ENCODE measurements around the gene ARHGEF26.

Gene ARHGEF26

DNA sequence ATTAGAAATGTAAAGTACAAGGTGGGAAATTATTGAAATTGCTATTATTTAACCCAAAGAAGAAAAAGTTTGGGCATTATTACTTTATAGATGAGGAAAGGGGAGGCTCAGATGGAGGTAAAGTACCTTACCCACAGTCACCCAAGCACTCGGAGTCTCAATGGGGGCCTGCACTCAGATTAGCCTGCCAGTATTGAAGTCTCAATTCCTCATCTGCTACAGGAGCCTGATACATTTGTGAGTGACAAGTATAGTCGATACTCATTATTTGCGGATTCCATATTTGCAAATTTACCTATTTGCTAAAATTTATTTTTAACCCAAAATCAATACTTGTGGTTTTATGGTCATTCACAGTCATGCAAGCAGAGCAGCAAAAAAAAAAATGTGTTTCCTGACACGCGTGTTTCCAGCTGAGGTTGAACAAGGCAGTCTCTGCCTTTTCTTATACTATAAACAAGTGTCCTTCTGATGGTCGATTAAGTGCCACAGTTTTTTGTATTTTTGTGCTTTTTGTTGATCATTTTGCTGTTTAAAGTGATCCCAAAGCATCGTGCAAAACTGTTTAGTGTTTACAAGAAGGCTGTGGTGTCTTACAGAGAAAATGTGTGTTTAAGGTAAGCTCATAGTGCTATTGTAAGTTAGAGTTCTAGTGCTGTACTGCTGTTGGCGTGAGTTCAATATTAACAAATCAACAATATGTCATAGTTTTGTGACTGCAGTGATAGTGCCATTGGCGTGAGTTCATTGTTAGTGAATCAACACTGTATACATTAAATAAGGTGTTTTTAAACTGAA is 48.0 kb downstream of the ARHGEF26 start:
- 89% methylated on average over 7 of the region's 9 CpGs for WGBS

DNA sequence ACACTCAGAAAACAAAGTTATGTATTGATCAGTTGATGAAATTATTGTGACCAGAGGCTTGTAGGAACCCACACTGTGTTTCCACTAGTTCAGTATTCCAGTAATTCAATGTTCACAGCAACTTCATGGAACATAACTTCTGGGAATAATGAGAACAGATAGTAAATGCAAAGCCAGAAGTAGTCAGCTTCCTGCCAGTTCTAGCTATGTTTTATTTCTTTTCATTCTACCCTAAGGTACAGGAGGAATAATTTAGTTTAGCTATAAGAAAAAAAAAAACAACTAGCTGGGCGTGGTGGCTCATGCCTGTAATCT is 48.6 kb downstream of the ARHGEF26 start:
- no peak overlapping the region for H3K4me3 ChIP-seq (ENCODE audit: insufficient read depth in 1 of 2, low read depth in 1 of 2, low read length in 2 of 2)
- no peaks in the 10 kb centered on the region for H3K79me1 ChIP-seq (replicated peaks; ENCODE audit: low read length, poor library complexity, severe bottlenecking)
- H3K4me2 ChIP-seq (ENCODE audit: low read length, poor library complexity, severe bottlenecking) = no peak overlapping the region
- H3K14ac ChIP-seq (ENCODE audit: low read length in 2 of 2) = no peak overlapping the region
- H4K91ac ChIP-seq (ENCODE audit: low read length) = no peak overlapping the region
- no peak overlapping the region for H3K9ac ChIP-seq (ENCODE audit: low read length)
- no peak overlapping the region for H2BK15ac ChIP-seq (ENCODE audit: low read depth, poor library complexity, severe bottlenecking)
- no peak overlapping the region for H3K23ac ChIP-seq (ENCODE audit: low read length in 2 of 2)
- no peaks in the 10 kb centered on the region for H3K36me3 ChIP-seq (ENCODE audit: control insufficient read depth in 1 of 2, insufficient read depth in 2 of 2, low read depth in 1 of 2, low read length in 2 of 2)
- no peak overlapping the region for H3K27ac ChIP-seq (ENCODE audit: low read length, poor library complexity, severe bottlenecking)
- no peaks in the 10 kb centered on the region for H3K9me3 ChIP-seq (ENCODE audit: control insufficient read depth, low read length)
- H2BK120ac ChIP-seq (ENCODE audit: low read depth, low read length) = no peak overlapping the region
- H2BK5ac ChIP-seq (ENCODE audit: low read depth, low read length, poor library complexity, severe bottlenecking) = no peak overlapping the region
- H4K8ac ChIP-seq (ENCODE audit: low read length) = no peak overlapping the region
- no peak for DNase-seq
- no CpG with 5 or more reads among the region's 1 CpG for WGBS
- no peak overlapping the region for H2BK12ac ChIP-seq (ENCODE audit: low read length in 2 of 2)
- no peak overlapping the region for H3K18ac ChIP-seq (ENCODE audit: low read depth in 1 of 2, low read length in 2 of 2)
- no peaks in the 10 kb centered on the region for H3K4me1 ChIP-seq (ENCODE audit: control insufficient read depth, insufficient read depth, low read depth, low read length)
- H3K4ac ChIP-seq (ENCODE audit: low read depth in 1 of 2, low read length in 2 of 2) = no peak overlapping the region
- H3K27me3 ChIP-seq (ENCODE audit: control insufficient read depth in 1 of 2, insufficient read depth in 1 of 2, low read length in 2 of 2) = no peaks in the 10 kb centered on the region
- H2AFZ ChIP-seq (ENCODE audit: low read depth, low read length) = no peak overlapping the region
- no peak overlapping the region for H2AK5ac ChIP-seq (ENCODE audit: low read length, severe bottlenecking)

More for the DNA sequence above, 48.0 kb downstream of the ARHGEF26 start:
- Histone ChIP-seq H3K9me3 (ENCODE audit: control insufficient read depth, low read length) (no peaks in the 10 kb centered on the region), H3K4me3 (ENCODE audit: insufficient read depth in 1 of 2, low read depth in 1 of 2, low read length in 2 of 2) (no peak overlapping the region), H3K4ac (ENCODE audit: low read depth in 1 of 2, low read length in 2 of 2) (no peak overlapping the region), H3K79me1 (replicated peaks; ENCODE audit: low read length, poor library complexity, severe bottlenecking) (no peaks in the 10 kb centered on the region), H3K4me2 (ENCODE audit: low read length, poor library complexity, severe bottlenecking) (no peak overlapping the region), H4K8ac (ENCODE audit: low read length) (no peak overlapping the region), H2AK5ac (ENCODE audit: low read length, severe bottlenecking) (no peak overlapping the region), H2BK120ac (ENCODE audit: low read depth, low read length) (no peak overlapping the region), H3K4me1 (ENCODE audit: control insufficient read depth, insufficient read depth, low read depth, low read length) (no peaks in the 10 kb centered on the region), H3K9ac (ENCODE audit: low read length) (no peak overlapping the region), H2BK15ac (ENCODE audit: low read depth, poor library complexity, severe bottlenecking) (no peak overlapping the region), H4K91ac (ENCODE audit: low read length) (no peak overlapping the region), H2BK5ac (ENCODE audit: low read depth, low read length, poor library complexity, severe bottlenecking) (no peak overlapping the region), H2AFZ (ENCODE audit: low read depth, low read length) (no peak overlapping the region), H3K14ac (ENCODE audit: low read length in 2 of 2) (no peak overlapping the region), H2BK12ac (ENCODE audit: low read length in 2 of 2) (no peak overlapping the region), H3K23ac (ENCODE audit: low read length in 2 of 2) (no peak overlapping the region), H3K36me3 (ENCODE audit: control insufficient read depth in 1 of 2, insufficient read depth in 2 of 2, low read depth in 1 of 2, low read length in 2 of 2) (no peaks in the 10 kb centered on the region), H3K18ac (ENCODE audit: low read depth in 1 of 2, low read length in 2 of 2) (no peak overlapping the region), H3K27ac (ENCODE audit: low read length, poor library complexity, severe bottlenecking) (no peak overlapping the region), H3K27me3 (ENCODE audit: control insufficient read depth in 1 of 2, insufficient read depth in 1 of 2, low read length in 2 of 2) (no peaks in the 10 kb centered on the region)
- DNase-seq = no peak

DNA sequence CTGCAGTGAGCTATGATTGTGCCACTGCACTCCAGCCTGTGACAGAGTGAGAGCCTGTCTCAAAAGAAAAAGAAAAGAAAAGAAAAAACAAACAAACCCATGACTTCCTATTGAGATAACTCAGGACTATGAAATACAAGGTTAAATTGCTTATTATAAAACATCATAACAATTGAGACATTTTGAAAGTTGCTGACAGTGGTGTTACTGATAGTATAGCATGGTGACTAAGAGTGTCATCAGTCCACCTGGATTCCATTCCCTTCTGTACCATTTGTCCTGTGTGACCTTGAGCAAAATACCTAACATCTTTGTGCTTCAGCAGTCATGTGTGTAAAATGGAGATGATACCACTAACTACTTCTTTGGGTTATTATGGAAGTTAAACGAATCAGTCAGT is 49.1 kb downstream of the ARHGEF26 start:
- no peak overlapping the region for H3K27ac ChIP-seq (ENCODE audit: low read length, poor library complexity, severe bottlenecking)
- no peak overlapping the region for H3K4me3 ChIP-seq (ENCODE audit: insufficient read depth in 1 of 2, low read depth in 1 of 2, low read length in 2 of 2)
- no peak for DNase-seq
- H2BK5ac ChIP-seq (ENCODE audit: low read depth, low read length, poor library complexity, severe bottlenecking) = no peak overlapping the region
- H4K8ac ChIP-seq (ENCODE audit: low read length) = no peak overlapping the region
- H3K9me3 ChIP-seq (ENCODE audit: control insufficient read depth, low read length) = no peaks in the 10 kb centered on the region
- no peak overlapping the region for H3K9ac ChIP-seq (ENCODE audit: low read length)
- no peak overlapping the region for H2BK15ac ChIP-seq (ENCODE audit: low read depth, poor library complexity, severe bottlenecking)
- no peaks in the 10 kb centered on the region for H3K36me3 ChIP-seq (ENCODE audit: control insufficient read depth in 1 of 2, insufficient read depth in 2 of 2, low read depth in 1 of 2, low read length in 2 of 2)
- no peak overlapping the region for H4K91ac ChIP-seq (ENCODE audit: low read length)
- no peak overlapping the region for H2BK12ac ChIP-seq (ENCODE audit: low read length in 2 of 2)
- H3K79me1 ChIP-seq (replicated peaks; ENCODE audit: low read length, poor library complexity, severe bottlenecking) = no peaks in the 10 kb centered on the region
- H2BK120ac ChIP-seq (ENCODE audit: low read depth, low read length) = no peak overlapping the region
- H3K23ac ChIP-seq (ENCODE audit: low read length in 2 of 2) = no peak overlapping the region
- no peak overlapping the region for H2AK5ac ChIP-seq (ENCODE audit: low read length, severe bottlenecking)
- H2AFZ ChIP-seq (ENCODE audit: low read depth, low read length) = no peak overlapping the region
- no peaks in the 10 kb centered on the region for H3K4me1 ChIP-seq (ENCODE audit: control insufficient read depth, insufficient read depth, low read depth, low read length)
- no peak overlapping the region for H3K18ac ChIP-seq (ENCODE audit: low read depth in 1 of 2, low read length in 2 of 2)
- H3K4ac ChIP-seq (ENCODE audit: low read depth in 1 of 2, low read length in 2 of 2) = no peak overlapping the region
- 91% methylated on average over 1 of the region's 1 CpG for WGBS
- H3K4me2 ChIP-seq (ENCODE audit: low read length, poor library complexity, severe bottlenecking) = no peak overlapping the region
- no peak overlapping the region for H3K14ac ChIP-seq (ENCODE audit: low read length in 2 of 2)
- no peaks in the 10 kb centered on the region for H3K27me3 ChIP-seq (ENCODE audit: control insufficient read depth in 1 of 2, insufficient read depth in 1 of 2, low read length in 2 of 2)

DNA sequence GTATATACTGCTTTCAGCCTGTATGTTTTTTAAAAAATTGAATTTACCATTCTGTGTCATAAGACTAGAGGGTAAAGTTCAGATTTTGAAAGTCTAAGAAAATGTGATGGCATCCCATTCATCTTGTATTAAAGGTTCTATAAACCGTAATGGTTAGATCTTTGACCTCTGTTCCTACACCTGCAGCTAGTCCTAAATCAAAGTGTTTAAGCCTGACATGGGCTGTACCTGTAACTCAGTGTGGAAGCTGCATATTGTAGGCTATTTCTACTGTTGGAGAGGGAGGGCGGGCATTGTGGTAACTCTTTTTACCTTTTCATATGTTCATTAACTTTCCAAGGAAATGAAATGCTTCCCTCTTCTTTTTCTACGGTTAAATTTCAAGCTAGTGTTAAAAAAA is 53.9 kb downstream of the ARHGEF26 start:
- Histone ChIP-seq H2AK5ac (ENCODE audit: low read length, severe bottlenecking) (no peak overlapping the region), H3K4me2 (ENCODE audit: low read length, poor library complexity, severe bottlenecking) (no peak overlapping the region), H3K9me3 (ENCODE audit: control insufficient read depth, low read length) (no peaks in the 10 kb centered on the region)

More for the DNA sequence above, 53.9 kb downstream of the ARHGEF26 start:
- H3K27me3 ChIP-seq (ENCODE audit: control insufficient read depth in 1 of 2, insufficient read depth in 1 of 2, low read length in 2 of 2) = no peaks in the 10 kb centered on the region
- no peak overlapping the region for H3K14ac ChIP-seq (ENCODE audit: low read length in 2 of 2)
- H4K91ac ChIP-seq (ENCODE audit: low read length) = no peak overlapping the region
- no peak overlapping the region for H2BK12ac ChIP-seq (ENCODE audit: low read length in 2 of 2)
- H2BK5ac ChIP-seq (ENCODE audit: low read depth, low read length, poor library complexity, severe bottlenecking) = no peak overlapping the region
- DNase-seq = no peak
- no peak overlapping the region for H3K27ac ChIP-seq (ENCODE audit: low read length, poor library complexity, severe bottlenecking)
- no peak overlapping the region for H3K9ac ChIP-seq (ENCODE audit: low read length)
- WGBS = 100% methylated on average over 1 of the region's 3 CpGs
- no peak overlapping the region for H3K4ac ChIP-seq (ENCODE audit: low read depth in 1 of 2, low read length in 2 of 2)
- no peak overlapping the region for H2BK120ac ChIP-seq (ENCODE audit: low read depth, low read length)
- no peak overlapping the region for H4K8ac ChIP-seq (ENCODE audit: low read length)
- H3K79me1 ChIP-seq (replicated peaks; ENCODE audit: low read length, poor library complexity, severe bottlenecking) = no peaks in the 10 kb centered on the region
- no peak overlapping the region for H3K4me3 ChIP-seq (ENCODE audit: insufficient read depth in 1 of 2, low read depth in 1 of 2, low read length in 2 of 2)
- no peak overlapping the region for H3K18ac ChIP-seq (ENCODE audit: low read depth in 1 of 2, low read length in 2 of 2)
- no peak overlapping the region for H3K23ac ChIP-seq (ENCODE audit: low read length in 2 of 2)
- no peak overlapping the region for H2AFZ ChIP-seq (ENCODE audit: low read depth, low read length)
- no peaks in the 10 kb centered on the region for H3K36me3 ChIP-seq (ENCODE audit: control insufficient read depth in 1 of 2, insufficient read depth in 2 of 2, low read depth in 1 of 2, low read length in 2 of 2)
- no peak overlapping the region for H2BK15ac ChIP-seq (ENCODE audit: low read depth, poor library complexity, severe bottlenecking)
- no peaks in the 10 kb centered on the region for H3K4me1 ChIP-seq (ENCODE audit: control insufficient read depth, insufficient read depth, low read depth, low read length)

All from mesenchymal stem cell (in vitro differentiated cells and primary cell).